NCI-H187 treated with DMSO at 0.1 percent for 48 hours (cell line): ENCODE measurements around the gene FBXL12.
A peak's percentile ranks its signal among the peaks of the same experiment; 100 is the strongest.
"Not testable (repeated sequence)": the region's sequence is repeated elsewhere in the genome, so short reads cannot be mapped to it uniquely, and the experiment has no call there.

Source experiments
- DNase-seq: peaks from one replicate; lab custom pipeline; 2025; lab: John Stamatoyannopoulos, UW

The FBXL12 gene

GRCh38 chr19:9838324-9838723 is 19.4 kb upstream of the FBXL12 start:
- DNase-seq: no peak

DNA sequence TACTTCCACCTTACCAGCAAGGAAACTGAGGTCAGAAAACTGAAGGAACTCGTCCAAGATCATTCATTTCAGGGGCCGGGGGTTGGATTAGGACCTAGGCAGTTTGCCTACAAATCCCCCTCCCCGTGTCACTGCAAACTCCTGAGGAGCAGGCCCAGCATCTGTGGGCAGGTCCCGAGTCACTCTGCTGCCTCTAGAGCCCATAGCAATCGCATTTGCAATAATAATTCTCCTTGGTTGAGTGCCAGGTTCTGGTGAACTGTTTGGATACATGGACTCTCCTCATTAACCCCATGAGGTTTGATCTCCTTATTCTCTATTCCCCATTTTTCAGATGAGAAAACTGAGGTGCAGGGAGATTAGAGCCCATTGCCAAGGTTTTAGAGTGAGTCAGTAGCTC is 17.1 kb upstream of the FBXL12 start:
- DNase-seq: no peak

- DNase-seq: no peak
Observed at GRCh38 chr19:9835507-9835949, 16.6 kb upstream of the FBXL12 start.

DNA sequence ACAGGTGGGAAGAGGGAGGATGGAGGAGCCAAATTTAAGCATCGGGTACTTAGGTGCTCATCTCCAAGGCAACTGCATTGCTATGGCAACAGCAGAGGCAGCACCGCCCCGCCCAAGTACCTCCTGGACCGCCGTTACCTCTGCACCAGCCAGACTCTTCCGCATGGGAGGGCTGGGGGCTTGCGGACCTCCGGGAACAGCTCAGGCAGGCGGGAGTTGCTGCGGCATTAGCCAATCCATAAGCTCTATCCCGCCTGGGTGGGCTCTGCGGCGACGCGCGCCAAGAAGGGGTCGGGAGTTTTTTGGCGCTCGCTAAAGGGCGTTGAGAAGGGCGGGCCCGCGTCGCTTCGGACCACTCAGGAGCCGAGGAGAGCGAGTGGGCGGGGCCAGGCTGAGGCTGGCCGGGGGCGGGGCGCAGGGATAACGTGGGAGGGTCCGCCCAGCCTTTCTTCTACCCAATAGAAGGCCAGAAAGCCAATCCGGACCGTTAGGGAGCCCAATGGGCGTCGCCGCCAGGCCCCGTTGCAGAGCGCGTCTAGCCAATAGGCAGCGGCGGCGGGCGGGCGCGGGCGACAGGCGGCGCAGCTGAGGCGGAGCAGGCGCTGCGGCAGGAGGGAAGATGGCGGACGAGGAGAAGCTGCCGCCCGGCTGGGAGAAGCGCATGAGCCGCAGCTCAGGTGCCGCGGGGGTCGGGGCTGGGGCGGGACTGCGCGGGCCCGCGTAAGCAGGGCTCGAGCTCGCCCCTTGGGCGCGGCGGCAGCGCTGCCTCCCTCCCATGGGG is 16.0 kb upstream of the FBXL12 start, which contains the start of gene PIN1:
Gene PIN1, plus strand, starts transcription at position 593 of the 781 bp plus-strand sequence. Its CDS starts 27 bp downstream, at position 620.
- DNase-seq: peak; percentile 71

GRCh38 chr19:9834307-9834725 is 15.4 kb upstream of the FBXL12 start:
- DNase-seq: no peak

DNA sequence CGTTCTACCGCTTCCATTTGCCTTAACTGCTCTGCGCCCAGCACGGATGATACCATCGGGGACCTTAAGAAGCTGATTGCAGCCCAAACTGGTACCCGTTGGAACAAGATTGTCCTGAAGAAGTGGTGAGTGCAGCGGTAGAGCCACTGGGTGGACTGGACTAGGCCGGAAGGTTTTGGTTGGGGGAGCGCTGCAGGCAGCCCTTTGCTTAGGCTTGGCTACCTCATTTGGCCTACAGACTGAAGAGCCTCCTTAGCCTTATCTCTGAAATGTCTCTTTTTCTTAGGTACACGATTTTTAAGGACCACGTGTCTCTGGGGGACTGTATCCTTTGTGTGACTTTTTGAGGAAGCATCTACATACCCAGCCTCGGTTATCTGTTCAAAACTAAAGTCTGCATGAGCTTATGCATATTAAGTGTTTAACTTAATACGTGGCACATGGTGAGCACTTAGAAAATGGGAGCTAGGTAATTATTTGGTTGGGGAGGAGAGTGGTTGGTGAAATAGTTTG is 9.7 kb upstream of the FBXL12 start:
- no peak for DNase-seq

GRCh38 chr19:9827289-9828238 is 8.7 kb upstream of the FBXL12 start, which contains the start of gene UBL5:
UBL5 (plus strand) TSS chr19:9827918; CDS start chr19:9828338, 420 bp downstream.
- peak; percentile 20 for DNase-seq

DNA sequence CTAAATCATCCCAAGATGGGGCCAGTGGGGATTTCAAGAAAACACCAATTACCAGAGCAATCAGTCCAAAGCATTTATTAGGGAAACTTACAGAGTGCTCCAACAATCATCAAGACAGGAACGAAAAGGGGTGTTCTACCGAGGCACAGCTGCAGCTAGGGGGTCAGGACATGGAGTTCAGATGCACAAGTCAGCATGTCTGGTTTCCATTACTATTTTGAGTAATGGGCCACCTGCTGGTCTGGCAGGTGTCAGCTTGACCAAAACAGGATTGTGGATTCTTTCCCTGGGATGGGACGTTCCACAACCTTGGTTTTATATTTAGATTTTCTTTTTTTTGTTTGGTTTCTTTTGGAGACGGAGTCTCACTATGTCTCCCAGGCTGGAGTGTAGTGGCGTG is 4.9 kb upstream of the FBXL12 start:
- no peak for DNase-seq

DNA sequence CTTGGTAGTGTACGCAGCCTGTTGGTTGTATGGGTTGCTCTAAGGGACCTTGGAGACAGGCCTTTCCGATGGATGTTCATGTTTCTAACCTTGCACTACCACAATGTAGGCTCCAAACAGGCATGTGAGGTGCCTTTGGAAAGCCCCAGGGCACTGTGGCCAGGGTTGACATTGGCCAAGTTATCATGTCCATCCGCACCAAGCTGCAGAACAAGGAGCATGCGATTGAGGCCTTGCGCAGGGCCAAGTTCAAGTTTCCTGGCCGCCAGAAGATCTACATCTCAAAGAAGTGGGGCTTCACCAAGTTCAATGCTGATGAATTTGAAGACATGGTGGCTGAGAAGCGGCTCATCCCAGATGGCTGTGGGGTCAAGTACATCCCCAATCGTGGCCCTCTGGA is 1.2 kb upstream of the FBXL12 start:
- not testable (repeated sequence) for DNase-seq

DNA sequence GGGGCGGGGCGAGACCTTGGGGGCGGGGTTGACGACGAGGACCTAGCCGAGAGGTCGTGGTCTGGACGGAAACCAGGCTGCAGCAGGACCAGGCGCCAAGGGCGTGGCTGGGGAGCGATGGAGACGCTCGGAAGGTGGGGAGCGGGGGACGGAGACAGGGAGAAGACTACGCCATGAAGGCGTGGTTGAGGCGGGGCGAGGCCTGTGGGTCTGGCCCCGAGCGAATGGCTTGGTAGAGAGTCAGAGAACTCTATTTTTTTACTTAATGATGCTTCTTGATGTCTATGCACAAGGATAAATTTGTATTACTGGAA is 674 bp upstream of the FBXL12 start:
- DNase-seq: peak; percentile 80

DNA sequence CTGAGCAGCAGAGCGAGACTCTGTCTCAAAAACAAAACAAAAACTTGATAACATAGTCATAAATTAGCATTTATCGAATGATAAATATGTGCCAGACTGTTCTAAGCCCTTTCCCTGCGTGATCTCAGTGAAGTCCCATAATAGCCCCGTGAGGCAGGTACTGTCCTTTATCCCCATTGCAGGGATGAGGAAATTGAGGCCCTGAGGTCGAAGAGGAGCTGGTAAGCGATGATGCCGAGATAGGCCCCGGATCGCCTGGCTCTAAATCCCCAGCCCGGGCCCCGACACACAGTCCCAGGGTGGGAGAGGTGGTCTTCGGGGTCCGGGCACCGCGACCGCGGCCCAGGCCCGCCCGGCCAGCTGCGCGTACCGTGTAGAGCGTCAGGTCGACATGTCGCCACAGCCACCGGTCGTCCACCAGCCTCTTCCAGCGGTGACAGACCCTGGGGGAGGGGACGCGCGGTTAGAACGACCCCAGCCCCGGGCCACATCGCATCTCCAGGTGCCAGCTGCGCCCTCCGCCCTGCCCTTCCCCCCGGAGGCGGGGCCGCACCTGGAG is 625 bp downstream of the FBXL12 start:
- DNase-seq: no peak

- no peak for DNase-seq
Observed at GRCh38 chr19:9811139-9811538, 7.7 kb downstream of the FBXL12 start.

GRCh38 chr19:9808855-9809824 is 9.7 kb downstream of the FBXL12 start:
- no peak for DNase-seq

DNA sequence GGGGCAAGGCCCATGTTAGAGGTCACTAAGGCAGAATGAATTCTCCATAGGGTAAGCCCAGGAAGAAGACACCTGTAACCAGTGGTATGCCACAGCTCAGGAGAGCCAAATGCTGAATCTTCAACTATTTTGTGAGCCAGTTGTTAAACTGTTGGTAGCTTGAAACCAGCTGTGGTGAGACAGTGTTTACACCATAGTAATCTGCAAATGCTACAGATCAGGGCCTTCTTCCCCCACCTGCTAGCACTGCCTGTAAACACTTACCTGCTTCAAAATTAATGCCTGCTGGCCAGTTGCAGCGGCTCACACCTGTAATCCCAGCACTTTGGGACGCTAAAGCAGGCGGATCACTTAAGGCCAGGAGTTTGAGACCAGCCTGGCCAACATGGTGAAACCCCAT is 12.1 kb downstream of the FBXL12 start:
- DNase-seq: no peak

GRCh38 chr19:9801976-9802375 is 16.9 kb downstream of the FBXL12 start:
- DNase-seq: no peak

DNA sequence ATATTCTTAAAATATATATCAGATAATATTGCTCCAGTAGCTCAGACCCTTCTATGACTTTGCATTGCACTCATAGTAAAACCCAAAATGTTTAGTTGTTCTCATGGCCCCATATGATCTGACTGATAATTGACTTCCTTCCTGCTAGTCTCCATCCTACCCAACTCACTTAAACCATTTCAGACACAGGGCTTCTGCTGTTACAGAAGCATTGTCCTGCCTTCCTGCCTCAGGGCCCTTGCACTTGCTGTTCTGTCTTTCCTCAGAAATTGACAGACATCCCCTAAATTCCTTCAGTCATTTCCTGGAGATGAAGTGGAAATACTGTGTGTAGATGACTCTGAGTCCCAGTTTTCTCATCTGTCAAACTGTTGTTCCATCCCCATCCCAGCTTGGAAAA is 19.7 kb downstream of the FBXL12 start:
- no peak for DNase-seq

GRCh38 chr19:9797871-9798270 is 21.0 kb downstream of the FBXL12 start:
- DNase-seq: no peak

DNA sequence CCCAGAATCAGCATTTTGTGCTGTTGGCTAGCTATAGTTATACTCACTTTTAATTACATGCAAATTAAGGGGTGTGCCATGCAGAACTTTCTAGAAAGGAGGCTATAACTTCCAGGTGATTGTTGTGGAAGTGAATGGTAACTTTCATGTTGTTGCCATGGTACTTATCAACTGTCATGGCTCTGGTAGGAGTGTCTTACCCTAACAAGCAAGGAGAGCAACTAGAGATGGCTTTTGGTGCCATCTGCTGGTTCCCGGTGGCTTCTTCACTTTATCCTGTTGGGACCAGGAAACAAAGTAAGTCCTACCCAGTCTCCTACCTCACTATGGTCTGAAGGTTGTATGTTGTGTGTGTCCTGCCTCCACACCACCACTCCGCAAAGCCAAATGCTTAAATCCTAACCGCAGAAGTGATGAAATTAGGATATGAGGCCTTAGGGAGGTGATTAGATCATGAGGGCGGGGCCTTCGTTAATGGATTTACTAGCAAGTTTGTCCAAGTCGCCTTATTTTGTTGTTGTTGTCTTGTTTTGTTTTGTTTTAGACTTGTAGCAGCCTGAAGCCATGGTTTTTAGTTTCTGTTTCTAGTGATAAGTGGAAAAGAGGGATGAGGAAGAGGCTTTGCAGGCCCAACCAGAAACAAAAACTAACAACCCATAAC is 22.6 kb downstream of the FBXL12 start:
- DNase-seq: peak; percentile 23

GRCh38 chr19:9793071-9793591 is 25.7 kb downstream of the FBXL12 start:
- DNase-seq: no peak
